WTC11 (cell line): ENCODE results near the gene DAND5. TPM values are rescaled to one million over a fixed set of nuclear protein-coding genes. Genes with fewer than 3 reads are reported as not detected.
A peak's percentile ranks its signal among the peaks of the same experiment; 100 is the strongest.

Experiments used
- ATAC-seq: fragments of 200-7000 bp; cut with Tn5 transposase; 2 replicates; pipeline ENCODE4 v1.10.0; 2021; ENCODE audit warnings: mild to moderate bottlenecking, moderate library complexity
- CTCF ChIA-PET: fragments of 300-600 bp; sonication (Branson Sonifier 250); formaldehyde crosslinking; loops from one replicate; lab custom pipeline; 2021; ENCODE audit warnings: antibody characterized with exemption; lab: Charles Lee
- POLR2A ChIA-PET: fragments of 350-600 bp; sonication (Branson Sonifier 250); formaldehyde crosslinking; loops from one replicate; lab custom pipeline; 2021; ENCODE audit warnings: antibody characterized with exemption; lab: Charles Lee
- DNase-seq: peaks from one replicate; pipeline ENCODE4 v3.0.0; 2021; ENCODE audit warnings: low spot score
- H3K27ac Mint-ChIP-seq: 2 replicates; pipeline ENCODE4 v1.8.0; 2021; ENCODE audit warnings: mixed read lengths
- H3K27me3 Mint-ChIP-seq: 2 replicates; pipeline ENCODE4 v1.8.0; 2021; ENCODE audit warnings: low read depth, mild to moderate bottlenecking, moderate library complexity, mixed read lengths
- H3K36me3 Mint-ChIP-seq: 2 replicates; pipeline ENCODE4 v1.8.0; 2021; ENCODE audit warnings: mixed read lengths
- H3K4me1 Mint-ChIP-seq: 2 replicates; pipeline ENCODE4 v1.8.0; 2022; ENCODE audit warnings: mixed read lengths
- H3K4me3 Mint-ChIP-seq: 2 replicates; pipeline ENCODE4 v1.8.0; 2021; ENCODE audit warnings: mild to moderate bottlenecking, moderate library complexity, mixed read lengths
- H3K9me3 Mint-ChIP-seq: 2 replicates; pipeline ENCODE4 v1.8.0; 2021; ENCODE audit warnings: mixed read lengths
- AR ChIP-seq: fragments of 250-450 bp; sonication (Bioruptor Pico); IDR thresholded peaks from 2 replicates; pipeline ENCODE4 v1.9.0; 2021; ENCODE audit warnings: mild to moderate bottlenecking
- ARID4B ChIP-seq: sonication (generic); formaldehyde crosslinking; IDR thresholded peaks from 2 replicates; pipeline ENCODE4 v1.8.0; 2023; ENCODE audit warnings: missing genetic modification reagents, mild to moderate bottlenecking, borderline replicate concordance
- ATF2 ChIP-seq: sonication (generic); formaldehyde crosslinking; IDR thresholded peaks from 2 replicates; pipeline ENCODE4 v1.8.1; 2022; ENCODE audit warnings: low read depth, missing genetic modification reagents, borderline replicate concordance
- CREM ChIP-seq: sonication (generic); formaldehyde crosslinking; IDR thresholded peaks from 2 replicates; pipeline ENCODE4 v1.8.1; 2022; ENCODE audit warnings: mild to moderate bottlenecking, missing genetic modification reagents, moderate library complexity
- ELF4 ChIP-seq: sonication (generic); formaldehyde crosslinking; IDR thresholded peaks from 2 replicates; pipeline ENCODE4 v1.8.1; 2022; ENCODE audit warnings: low read depth, mild to moderate bottlenecking, moderate library complexity, missing genetic modification reagents
- ETV6 ChIP-seq: sonication (generic); formaldehyde crosslinking; IDR thresholded peaks from 2 replicates; pipeline ENCODE4 v1.8.1; 2022; ENCODE audit warnings: mild to moderate bottlenecking, missing genetic modification reagents
- FOXJ3 ChIP-seq: sonication (generic); formaldehyde crosslinking; IDR thresholded peaks from 2 replicates; pipeline ENCODE4 v1.9.0; 2021; ENCODE audit warnings: missing genetic modification reagents, mild to moderate bottlenecking, borderline replicate concordance
- HMGXB4 ChIP-seq: sonication (generic); formaldehyde crosslinking; IDR thresholded peaks from 2 replicates; pipeline ENCODE4 v1.8.1; 2023; ENCODE audit warnings: mild to moderate bottlenecking, moderate library complexity, missing genetic modification reagents
- KAT7 ChIP-seq: sonication (generic); formaldehyde crosslinking; IDR thresholded peaks from 2 replicates; pipeline ENCODE4 v1.8.1; 2023; ENCODE audit warnings: missing genetic modification reagents, mild to moderate bottlenecking, borderline replicate concordance
- MAX ChIP-seq: sonication (generic); formaldehyde crosslinking; IDR thresholded peaks from 2 replicates; pipeline ENCODE4 v1.8.0; 2022; ENCODE audit warnings: mild to moderate bottlenecking, missing genetic modification reagents
- NFATC4 ChIP-seq: fragments of 250-450 bp; sonication (Bioruptor Pico); IDR thresholded peaks from 2 replicates; pipeline ENCODE4 v1.9.0; 2021; ENCODE audit warnings: mild to moderate bottlenecking
- NFYB ChIP-seq: sonication (generic); formaldehyde crosslinking; conservative IDR thresholded peaks from 2 replicates; pipeline ENCODE4 v1.8.0; 2022; ENCODE audit warnings: low read depth, missing genetic modification reagents
- NR2C2 ChIP-seq: sonication (generic); formaldehyde crosslinking; IDR thresholded peaks from 2 replicates; pipeline ENCODE4 v1.8.0; 2022; ENCODE audit warnings: mild to moderate bottlenecking, missing genetic modification reagents
- RORB ChIP-seq: fragments of 250-450 bp; sonication (Bioruptor Pico); IDR thresholded peaks from 2 replicates; pipeline ENCODE4 v1.9.0; 2021; ENCODE audit warnings: mild to moderate bottlenecking
- TEAD1 ChIP-seq: sonication (generic); formaldehyde crosslinking; IDR thresholded peaks from 2 replicates; pipeline ENCODE4 v1.8.0; 2022; ENCODE audit warnings: mild to moderate bottlenecking, missing genetic modification reagents
- ZBTB43 ChIP-seq: sonication (generic); formaldehyde crosslinking; IDR thresholded peaks from 2 replicates; pipeline ENCODE4 v1.8.1; 2023; ENCODE audit warnings: mild to moderate bottlenecking, missing genetic modification reagents
- ZNF121 ChIP-seq: sonication (generic); formaldehyde crosslinking; IDR thresholded peaks from 2 replicates; pipeline ENCODE4 v1.8.0; 2023; ENCODE audit warnings: missing genetic modification reagents
- ZNF317 ChIP-seq: sonication (generic); formaldehyde crosslinking; IDR thresholded peaks from 2 replicates; pipeline ENCODE4 v1.8.1; 2023; ENCODE audit warnings: low read depth, mild to moderate bottlenecking, moderate library complexity, missing genetic modification reagents, borderline replicate concordance
- ZNF423 ChIP-seq: fragments of 250-450 bp; sonication (Bioruptor Pico); IDR thresholded peaks from 2 replicates; pipeline ENCODE4 v2.1.2; 2022; ENCODE audit warnings: mild to moderate bottlenecking, moderate library complexity
- total RNA-seq: library from RNA; stranded (reverse); gene quantifications from 3 replicates; pipeline ENCODE4 v1.2.3, GENCODE V29; 2021

DAND5 gene
- total RNA-seq, 1 experiment from 2014 or later: 0.22 TPM

- TF ChIP-seq AR (no peak), ETV6 (CRISPR knock-in tag) (no peak), KAT7 (no peak), RORB (CRISPR knock-in tag) (no peak), ATF2 (no peak), CREM (no peak), ZNF423 (CRISPR knock-in tag) (no peak)
These were observed 21.4 kb upstream of the DAND5 start (continued) for GRCh38 chr19:12947702-12948611.

- no peaks in the 10 kb centered on the region for H3K27me3 Mint-ChIP-seq
- DNase-seq (no peak), ATAC-seq (no peak)
- H3K27ac Mint-ChIP-seq: no peak overlapping the region
- peaks cover 17% of the 10 kb centered on the region for H3K4me1 Mint-ChIP-seq
- POLR2A ChIA-PET: interaction anchor here (0.6 kb wide), 1 partner anchor 333 kb away, joined by 4 read pairs; no protein-coding TSS in a partner anchor
- peak overlapping the region; percentile 18; the same call in 1 of the 2 replicates for H3K4me3 Mint-ChIP-seq
- peaks cover 59% of the 10 kb centered on the region for H3K36me3 Mint-ChIP-seq
- no peaks in the 10 kb centered on the region for H3K9me3 Mint-ChIP-seq
- CTCF ChIA-PET: interaction anchor here (1.8 to 1.9 kb wide), 2 partner anchors 17 kb away, joined by 7 to 8 read pairs; no protein-coding TSS in a partner anchor
- TF ChIP-seq ARID4B (no peak), HMGXB4 (no peak), FOXJ3 (no peak), NFYB (CRISPR knock-in tag) (no peak), ZBTB43 (CRISPR knock-in tag) (no peak), NFATC4 (CRISPR knock-in tag) (no peak), NR2C2 (CRISPR knock-in tag) (no peak), ELF4 (no peak), TEAD1 (CRISPR knock-in tag) (no peak), ZNF121 (no peak), MAX (CRISPR knock-in tag) (no peak), ZNF317 (CRISPR knock-in tag) (no peak)
These were observed 20.6 kb upstream of the DAND5 start for GRCh38 chr19:12948612-12949362.
